ENCODE results near the gene MVB12B. TPM values are rescaled to one million over a fixed set of nuclear protein-coding genes. Genes with fewer than 3 reads are reported as not detected.
A peak's percentile ranks its signal among the peaks of the same experiment; 100 is the strongest.

The MVB12B gene
- total RNA-seq, 1 donor: 5.4 TPM

GRCh38 chr9:126328407-126328806, 1.8 kb downstream of the MVB12B start:
- H3K9me3 ChIP-seq (ENCODE audit: low read depth, low read length): no peaks in the 10 kb centered on the region
- H4K20me1 ChIP-seq (ENCODE audit: insufficient read depth, low read length): no peaks in the 10 kb centered on the region
- DNase-seq (ENCODE audit: insufficient read length, low spot score, missing footprints): no peak
- H3K27ac ChIP-seq (ENCODE audit: low read depth, low read length): no peak overlapping the region
- H3K36me3 ChIP-seq (ENCODE audit: insufficient read depth, low read length): no peaks in the 10 kb centered on the region
- TF ChIP-seq CTCF (IDR thresholded peaks at IDR 0.05; ENCODE audit: extremely low read depth, low read depth, low read length): no peak
- H3K27me3 ChIP-seq (ENCODE audit: insufficient read depth, low read length): no peaks in the 10 kb centered on the region
- H3K4me3 ChIP-seq (ENCODE audit: insufficient read depth, low read length): no peak overlapping the region
- no peak overlapping the region for H2AFZ ChIP-seq (ENCODE audit: low read length)
- peaks cover 13% of the 10 kb centered on the region for H3K4me1 ChIP-seq (ENCODE audit: insufficient read depth, low read length)
- H3K79me2 ChIP-seq (ENCODE audit: insufficient read depth, low read length): peaks cover 45% of the 10 kb centered on the region
- no peak overlapping the region for H3K4me2 ChIP-seq (ENCODE audit: insufficient read depth, low read length)

- peak; percentile 76 for DNase-seq (ENCODE audit: insufficient read length, low spot score, missing footprints)
- no peak overlapping the region for H3K4me3 ChIP-seq (ENCODE audit: insufficient read depth, low read length)
- TF ChIP-seq CTCF (IDR thresholded peaks at IDR 0.05; ENCODE audit: extremely low read depth, low read depth, low read length): no peak
These were observed 3.0 kb downstream of the MVB12B start for GRCh38 chr9:126329476-126330275.

GRCh38 chr9:126330536-126330935, 3.9 kb downstream of the MVB12B start:
- no peaks in the 10 kb centered on the region for H3K36me3 ChIP-seq (ENCODE audit: insufficient read depth, low read length)
- H3K4me1 ChIP-seq (ENCODE audit: insufficient read depth, low read length): peaks cover 13% of the 10 kb centered on the region
- no peak overlapping the region for H3K27ac ChIP-seq (ENCODE audit: low read depth, low read length)
- H2AFZ ChIP-seq (ENCODE audit: low read length): no peak overlapping the region
- H3K9me3 ChIP-seq (ENCODE audit: low read depth, low read length): no peaks in the 10 kb centered on the region
- no peak for DNase-seq (ENCODE audit: insufficient read length, low spot score, missing footprints)
- peaks cover 4% of the 10 kb centered on the region for H4K20me1 ChIP-seq (ENCODE audit: insufficient read depth, low read length)
- peaks cover 56% of the 10 kb centered on the region for H3K79me2 ChIP-seq (ENCODE audit: insufficient read depth, low read length)
- H3K4me3 ChIP-seq (ENCODE audit: insufficient read depth, low read length): no peak overlapping the region
- no peak for TF ChIP-seq CTCF (IDR thresholded peaks at IDR 0.05; ENCODE audit: extremely low read depth, low read depth, low read length)
- no peaks in the 10 kb centered on the region for H3K27me3 ChIP-seq (ENCODE audit: insufficient read depth, low read length)
- no peak overlapping the region for H3K4me2 ChIP-seq (ENCODE audit: insufficient read depth, low read length)

More at GRCh38 chr9:126329476-126330275, 3.0 kb downstream of the MVB12B start:
- Histone ChIP-seq H3K27ac (ENCODE audit: low read depth, low read length) (no peak overlapping the region), H3K9me3 (ENCODE audit: low read depth, low read length) (no peaks in the 10 kb centered on the region), H3K4me2 (ENCODE audit: insufficient read depth, low read length) (no peak overlapping the region), H2AFZ (ENCODE audit: low read length) (no peak overlapping the region), H3K36me3 (ENCODE audit: insufficient read depth, low read length) (no peaks in the 10 kb centered on the region), H3K79me2 (ENCODE audit: insufficient read depth, low read length) (peaks cover 52% of the 10 kb centered on the region), H3K4me1 (ENCODE audit: insufficient read depth, low read length) (peaks cover 13% of the 10 kb centered on the region), H4K20me1 (ENCODE audit: insufficient read depth, low read length) (peaks cover 4% of the 10 kb centered on the region), H3K27me3 (ENCODE audit: insufficient read depth, low read length) (no peaks in the 10 kb centered on the region)

GRCh38 chr9:126331964-126332748, 5.5 kb downstream of the MVB12B start:
- Histone ChIP-seq H3K4me1 (ENCODE audit: insufficient read depth, low read length) (peaks cover 10% of the 10 kb centered on the region), H3K27ac (ENCODE audit: low read depth, low read length) (no peak overlapping the region), H4K20me1 (ENCODE audit: insufficient read depth, low read length) (peaks cover 4% of the 10 kb centered on the region), H3K4me2 (ENCODE audit: insufficient read depth, low read length) (no peak overlapping the region), H3K9me3 (ENCODE audit: low read depth, low read length) (no peaks in the 10 kb centered on the region), H3K4me3 (ENCODE audit: insufficient read depth, low read length) (no peak overlapping the region), H3K79me2 (ENCODE audit: insufficient read depth, low read length) (peaks cover 59% of the 10 kb centered on the region), H3K36me3 (ENCODE audit: insufficient read depth, low read length) (no peaks in the 10 kb centered on the region), H2AFZ (ENCODE audit: low read length) (no peak overlapping the region), H3K27me3 (ENCODE audit: insufficient read depth, low read length) (no peaks in the 10 kb centered on the region)
- TF ChIP-seq CTCF (IDR thresholded peaks at IDR 0.05; ENCODE audit: extremely low read depth, low read depth, low read length): no peak
- DNase-seq (ENCODE audit: insufficient read length, low spot score, missing footprints): no peak
